ENCODE results near the gene PSEN1.

The PSEN1 gene

GRCh38 chr14:73136085-73136386, 271 bp upstream of the PSEN1 start:
- no peak overlapping the region for H2BK12ac ChIP-seq (ENCODE audit: low read length)
- H3K4me2 ChIP-seq (ENCODE audit: low read length): peak overlapping the region; percentile 88
- peaks cover 11% of the 10 kb centered on the region for H3K79me2 ChIP-seq (ENCODE audit: control insufficient read depth, insufficient read depth, low read length, poor library complexity)
- H2BK120ac ChIP-seq (ENCODE audit: insufficient read depth, low read length, poor library complexity): no peak overlapping the region
- no peak overlapping the region for H3K14ac ChIP-seq (ENCODE audit: low read length)
- no peaks in the 10 kb centered on the region for H3K27me3 ChIP-seq (ENCODE audit: insufficient read depth, low read length)
- H3K9me3 ChIP-seq (ENCODE audit: insufficient read depth, low read depth, low read length): peaks cover 2% of the 10 kb centered on the region
- H3K4me3 ChIP-seq (ENCODE audit: low read depth, low read length): peak overlapping the region; percentile 50
- H2AK5ac ChIP-seq (ENCODE audit: low read length): no peak overlapping the region
- no peak overlapping the region for H4K12ac ChIP-seq (ENCODE audit: low read depth, low read length)
- DNase-seq: no peak
- no peaks in the 10 kb centered on the region for H3K36me3 ChIP-seq (ENCODE audit: control insufficient read depth in 1 of 2, insufficient read depth in 2 of 2, low read length in 2 of 2)
- WGBS (ENCODE audit: extremely low coverage, insufficient coverage, insufficient read length): no CpG with 5 or more reads among the region's 16 CpGs
- no peak overlapping the region for H2BK5ac ChIP-seq (ENCODE audit: low read depth, low read length, poor library complexity)
- peak overlapping the region; percentile 30 for H4K91ac ChIP-seq (ENCODE audit: low read depth, low read length)
- no peak overlapping the region for H3K9ac ChIP-seq (ENCODE audit: low read length)
- peaks cover 10% of the 10 kb centered on the region for H3K79me1 ChIP-seq (ENCODE audit: low read length)
- H2AFZ ChIP-seq (ENCODE audit: insufficient read depth, low read length, poor library complexity): peak overlapping the region; percentile 90
- no peak overlapping the region for H3K27ac ChIP-seq (ENCODE audit: low read depth, low read length)
- no peak overlapping the region for H3K4ac ChIP-seq (ENCODE audit: low read depth, low read length)
- H3K4me1 ChIP-seq (ENCODE audit: control insufficient read depth in 1 of 2, insufficient read depth in 2 of 2, low read length in 2 of 2): peaks cover 5 to 11% of the 10 kb centered on the region in 2 experiments
- no peak overlapping the region for H3K18ac ChIP-seq (ENCODE audit: low read length)
- no peak overlapping the region for H3K23ac ChIP-seq (ENCODE audit: low read length)
- H4K8ac ChIP-seq (ENCODE audit: low read depth, low read length): peak overlapping the region; percentile 75

- no peak overlapping the region for H2AK5ac ChIP-seq (ENCODE audit: low read length)
- no peak for DNase-seq
- H2BK5ac ChIP-seq (ENCODE audit: low read depth, low read length, poor library complexity): no peak overlapping the region
- no peak overlapping the region for H2AFZ ChIP-seq (ENCODE audit: insufficient read depth, low read length, poor library complexity)
- H3K23ac ChIP-seq (ENCODE audit: low read length): no peak overlapping the region
- H3K27ac ChIP-seq (ENCODE audit: low read depth, low read length): no peak overlapping the region
- H3K9me3 ChIP-seq (ENCODE audit: insufficient read depth, low read depth, low read length): no peaks in the 10 kb centered on the region
- no peaks in the 10 kb centered on the region for H3K27me3 ChIP-seq (ENCODE audit: insufficient read depth, low read length)
- H2BK12ac ChIP-seq (ENCODE audit: low read length): no peak overlapping the region
- no peak overlapping the region for H4K12ac ChIP-seq (ENCODE audit: low read depth, low read length)
- H3K79me2 ChIP-seq (ENCODE audit: control insufficient read depth, insufficient read depth, low read length, poor library complexity): peaks cover 11% of the 10 kb centered on the region
- no peak overlapping the region for H3K4me2 ChIP-seq (ENCODE audit: low read length)
- no peak overlapping the region for H2BK120ac ChIP-seq (ENCODE audit: insufficient read depth, low read length, poor library complexity)
- no peak overlapping the region for H3K4me3 ChIP-seq (ENCODE audit: low read depth, low read length)
- H3K18ac ChIP-seq (ENCODE audit: low read length): no peak overlapping the region
- WGBS (ENCODE audit: extremely low coverage, insufficient coverage, insufficient read length): no CpG with 5 or more reads among the region's 1 CpG
- H3K4me1 ChIP-seq (ENCODE audit: control insufficient read depth in 1 of 2, insufficient read depth in 2 of 2, low read length in 2 of 2): peaks cover 5 to 9% of the 10 kb centered on the region in 2 experiments
- no peak overlapping the region for H3K14ac ChIP-seq (ENCODE audit: low read length)
- H3K9ac ChIP-seq (ENCODE audit: low read length): peak overlapping the region; percentile 56
- peaks cover 9% of the 10 kb centered on the region for H3K79me1 ChIP-seq (ENCODE audit: low read length)
- no peak overlapping the region for H4K91ac ChIP-seq (ENCODE audit: low read depth, low read length)
- no peak overlapping the region for H4K8ac ChIP-seq (ENCODE audit: low read depth, low read length)
- no peak overlapping the region for H3K4ac ChIP-seq (ENCODE audit: low read depth, low read length)
- peaks cover 0 to 2% of the 10 kb centered on the region in 2 experiments for H3K36me3 ChIP-seq (ENCODE audit: control insufficient read depth in 1 of 2, insufficient read depth in 2 of 2, low read length in 2 of 2)
Measured at GRCh38 chr14:73140811-73141323, 4.6 kb downstream of the PSEN1 start.

GRCh38 chr14:73142216-73142615, 5.9 kb downstream of the PSEN1 start:
- Histone ChIP-seq H3K36me3 (ENCODE audit: control insufficient read depth in 1 of 2, insufficient read depth in 2 of 2, low read length in 2 of 2) (peaks cover 0 to 2% of the 10 kb centered on the region in 2 experiments), H3K27me3 (ENCODE audit: insufficient read depth, low read length) (no peaks in the 10 kb centered on the region), H3K14ac (ENCODE audit: low read length) (no peak overlapping the region), H2AK5ac (ENCODE audit: low read length) (no peak overlapping the region), H4K8ac (ENCODE audit: low read depth, low read length) (no peak overlapping the region), H3K9ac (ENCODE audit: low read length) (no peak overlapping the region), H3K4ac (ENCODE audit: low read depth, low read length) (no peak overlapping the region), H3K9me3 (ENCODE audit: insufficient read depth, low read depth, low read length) (no peaks in the 10 kb centered on the region), H3K79me1 (ENCODE audit: low read length) (no peaks in the 10 kb centered on the region), H3K4me1 (ENCODE audit: control insufficient read depth in 1 of 2, insufficient read depth in 2 of 2, low read length in 2 of 2) (peaks cover 4 to 6% of the 10 kb centered on the region in 2 experiments), H3K79me2 (ENCODE audit: control insufficient read depth, insufficient read depth, low read length, poor library complexity) (peaks cover 4% of the 10 kb centered on the region), H4K91ac (ENCODE audit: low read depth, low read length) (no peak overlapping the region), H2BK120ac (ENCODE audit: insufficient read depth, low read length, poor library complexity) (no peak overlapping the region), H3K4me2 (ENCODE audit: low read length) (no peak overlapping the region), H3K18ac (ENCODE audit: low read length) (no peak overlapping the region), H4K12ac (ENCODE audit: low read depth, low read length) (no peak overlapping the region), H2BK12ac (ENCODE audit: low read length) (no peak overlapping the region), H3K4me3 (ENCODE audit: low read depth, low read length) (no peak overlapping the region), H2AFZ (ENCODE audit: insufficient read depth, low read length, poor library complexity) (no peak overlapping the region), H3K27ac (ENCODE audit: low read depth, low read length) (no peak overlapping the region), H3K23ac (ENCODE audit: low read length) (no peak overlapping the region), H2BK5ac (ENCODE audit: low read depth, low read length, poor library complexity) (no peak overlapping the region)
- no CpG with 5 or more reads among the region's 2 CpGs for WGBS (ENCODE audit: extremely low coverage, insufficient coverage, insufficient read length)
- no peak for DNase-seq

GRCh38 chr14:73143003-73143402, 6.7 kb downstream of the PSEN1 start:
- Histone ChIP-seq H3K79me2 (ENCODE audit: control insufficient read depth, insufficient read depth, low read length, poor library complexity) (peaks cover 1% of the 10 kb centered on the region), H2BK12ac (ENCODE audit: low read length) (no peak overlapping the region), H2AFZ (ENCODE audit: insufficient read depth, low read length, poor library complexity) (no peak overlapping the region), H3K14ac (ENCODE audit: low read length) (no peak overlapping the region), H3K4me1 (ENCODE audit: control insufficient read depth in 1 of 2, insufficient read depth in 2 of 2, low read length in 2 of 2) (no peaks in the 10 kb centered on the region), H3K27me3 (ENCODE audit: insufficient read depth, low read length) (no peaks in the 10 kb centered on the region), H4K8ac (ENCODE audit: low read depth, low read length) (no peak overlapping the region), H2BK120ac (ENCODE audit: insufficient read depth, low read length, poor library complexity) (no peak overlapping the region), H3K27ac (ENCODE audit: low read depth, low read length) (no peak overlapping the region), H3K23ac (ENCODE audit: low read length) (no peak overlapping the region), H4K91ac (ENCODE audit: low read depth, low read length) (no peak overlapping the region), H2AK5ac (ENCODE audit: low read length) (no peak overlapping the region), H3K4ac (ENCODE audit: low read depth, low read length) (peak overlapping the region; percentile 90), H3K9me3 (ENCODE audit: insufficient read depth, low read depth, low read length) (no peaks in the 10 kb centered on the region), H3K9ac (ENCODE audit: low read length) (no peak overlapping the region), H3K79me1 (ENCODE audit: low read length) (no peaks in the 10 kb centered on the region), H3K18ac (ENCODE audit: low read length) (no peak overlapping the region), H3K36me3 (ENCODE audit: control insufficient read depth in 1 of 2, insufficient read depth in 2 of 2, low read length in 2 of 2) (peaks cover 2% of the 10 kb centered on the region in 2 experiments), H3K4me2 (ENCODE audit: low read length) (no peak overlapping the region), H4K12ac (ENCODE audit: low read depth, low read length) (no peak overlapping the region), H3K4me3 (ENCODE audit: low read depth, low read length) (no peak overlapping the region), H2BK5ac (ENCODE audit: low read depth, low read length, poor library complexity) (no peak overlapping the region)
- WGBS (ENCODE audit: extremely low coverage, insufficient coverage, insufficient read length): no CpG with 5 or more reads among the region's 5 CpGs
- no peak for DNase-seq

Data from trophoblast cell (in vitro differentiated cells and primary cell).